ENCODE results near the gene SBF2.
"Not testable (repeated sequence)": the region's sequence is repeated elsewhere in the genome, so short reads cannot be mapped to it uniquely, and the experiment has no call there.

Gene SBF2

GRCh38 chr11:10108915-10109680, 184.9 kb downstream of the SBF2 start:
- FAIRE-seq: no peak

GRCh38 chr11:10107497-10107896, 186.5 kb downstream of the SBF2 start:
- FAIRE-seq: no peak

GRCh38 chr11:10097615-10098014, 196.4 kb downstream of the SBF2 start:
- FAIRE-seq: no peak

GRCh38 chr11:10096987-10097386, 197.0 kb downstream of the SBF2 start:
- no peak for FAIRE-seq

GRCh38 chr11:10095412-10096208, 198.4 kb downstream of the SBF2 start:
- FAIRE-seq: no peak

GRCh38 chr11:10092426-10092825, 201.6 kb downstream of the SBF2 start:
- FAIRE-seq: no peak

GRCh38 chr11:10091314-10092045, 202.5 kb downstream of the SBF2 start:
- peak; percentile 21 for FAIRE-seq

- FAIRE-seq: not testable (repeated sequence)
These were observed 206.1 kb downstream of the SBF2 start for GRCh38 chr11:10087923-10088225.

GRCh38 chr11:10087186-10087922, 206.7 kb downstream of the SBF2 start:
- peak; percentile 38 for FAIRE-seq

- FAIRE-seq: no peak
These were observed 213.9 kb downstream of the SBF2 start for GRCh38 chr11:10080138-10080537.

GRCh38 chr11:10076458-10077141, 217.4 kb downstream of the SBF2 start:
- no peak for FAIRE-seq

- no peak for FAIRE-seq
These were observed 218.9 kb downstream of the SBF2 start for GRCh38 chr11:10075141-10075540.

- FAIRE-seq: no peak
These were observed 221.2 kb downstream of the SBF2 start for GRCh38 chr11:10072841-10073240.

GRCh38 chr11:10072142-10072541, 221.9 kb downstream of the SBF2 start:
- no peak for FAIRE-seq

GRCh38 chr11:10067629-10068300, 226.3 kb downstream of the SBF2 start:
- no peak for FAIRE-seq

GRCh38 chr11:10066441-10066840, 227.6 kb downstream of the SBF2 start:
- FAIRE-seq: peak; percentile 80

GRCh38 chr11:10064828-10065227, 229.2 kb downstream of the SBF2 start:
- FAIRE-seq: no peak

- no peak for FAIRE-seq
These were observed 235.7 kb downstream of the SBF2 start for GRCh38 chr11:10058356-10058755.

GRCh38 chr11:10051868-10052586, 242.0 kb downstream of the SBF2 start:
- no peak for FAIRE-seq

GRCh38 chr11:10050561-10050960, 243.5 kb downstream of the SBF2 start:
- no peak for FAIRE-seq

GRCh38 chr11:10049756-10050155, 244.3 kb downstream of the SBF2 start:
- no peak for FAIRE-seq
